ENCODE measurements around the gene TMEM126B. TPM values are rescaled to one million over a fixed set of nuclear protein-coding genes. Genes with fewer than 3 reads are reported as not detected.

Gene TMEM126B
- total and polyA plus RNA-seq, 10 of the 15 experiments (the other 5 are each of a cell fraction or from before 2014, with no cell fraction given), result 36.9 to 117 (median 70.3) TPM

- ChIA-PET CTCF (interaction anchor here (1.1 to 1.2 kb wide), 2 partner anchors 8 to 697 kb away, joined by 3 read pairs; no protein-coding TSS in a partner anchor), SMC1A (ENCODE audit: uncharacterized antibody, unreplicated experiment) (interaction anchor here (1.1 kb wide), 1 partner anchor 17 kb away, joined by 3 read pairs; no protein-coding TSS in a partner anchor), POLR2A (no interaction called here), RAD21 (ENCODE audit: unreplicated experiment) (interaction anchor here (1.0 kb wide), 1 partner anchor 258 kb away, joined by 3 read pairs; the partner anchor contains the start of gene CCDC83)
- no TSS peak for BruUV-seq (replicated peaks)
- intact Hi-C loops (cut with micrococcal nuclease; ENCODE audit: unreplicated experiment) (loop anchor here (5.0 to 10.0 kb wide), 3 partner anchors 230 to 818 kb away; no protein-coding TSS in a partner anchor), in situ Hi-C loops (cut with MboI) (loop anchor here (10.0 to 25.0 kb wide), 2 partner anchors 228 to 1215 kb away; partner anchors contain the start of gene PRSS23)
- Histone ChIP-seq H3K9ac (ENCODE audit: control insufficient read depth, insufficient read depth, low read length) (no peak overlapping the region), H3K79me2 (ENCODE audit: control insufficient read depth, insufficient read depth, low read length) (no peaks in the 10 kb centered on the region), H3K27ac (ENCODE audit: control insufficient read depth, insufficient read depth) (no peak overlapping the region), H3K4me1 (ENCODE audit: control insufficient read depth, insufficient read depth, low read length) (no peaks in the 10 kb centered on the region), H3K9me3 (replicated peaks; ENCODE audit: control insufficient read depth, insufficient read depth, low read length) (no peaks in the 10 kb centered on the region), H2AFZ (ENCODE audit: control insufficient read depth, low read depth, low read length) (no peak overlapping the region), H3K36me3 (ENCODE audit: control insufficient read depth in 2 of 2, insufficient read depth in 2 of 2, low read length in 1 of 2) (no peaks in the 10 kb centered on the region), H3K27me3 (replicated peaks in 1 of 2; ENCODE audit: control insufficient read depth in 2 of 2, insufficient read depth in 2 of 2, low read length in 1 of 2) (no peaks in the 10 kb centered on the region), H4K20me1 (ENCODE audit: control insufficient read depth, insufficient read depth) (no peaks in the 10 kb centered on the region), H3K4me3 (no peak overlapping the region), H3K4me2 (ENCODE audit: control insufficient read depth, insufficient read depth) (no peak overlapping the region)
- ATAC-seq, result no peak
- no peak for FAIRE-seq
- 19% methylated on average over 2 of the region's 2 CpGs for WGBS (ENCODE audit: insufficient coverage, insufficient replicate concordance, low lambda C conversion rate, missing lambda C conversion rate)
- no peak for DNase-seq (ENCODE audit: low read depth, low spot score)
- no peak for TF ChIP-seq POLR2A (IDR thresholded peaks at IDR 0.05; ENCODE audit: low read depth, low read length)
- no peak for TF ChIP-seq GABPA (IDR thresholded peaks at IDR 0.05; ENCODE audit: low read depth)
- TF ChIP-seq MTA2 (IDR thresholded peaks at IDR 0.05; ENCODE audit: low read depth), result no peak
- TF ChIP-seq NFIC (IDR thresholded peaks at IDR 0.05; ENCODE audit: low read depth, low read length), result no peak
- no peak for TF ChIP-seq CTCF (IDR thresholded peaks at IDR 0.05 in 2 of 3, conservative IDR thresholded peaks at IDR 0.05 in 1 of 3; ENCODE audit: control insufficient read depth in 2 of 3, extremely low read depth in 1 of 3, insufficient read depth in 1 of 3, low read depth in 3 of 3, low read length in 3 of 3)
- TF ChIP-seq ETV6 (conservative IDR thresholded peaks at IDR 0.05 in 1 of 2, IDR thresholded peaks at IDR 0.05 in 1 of 2; ENCODE audit: borderline replicate concordance in 1 of 2, low read depth in 1 of 2), result no peak
- TF ChIP-seq NFYA (IDR thresholded peaks at IDR 0.05; ENCODE audit: borderline replicate concordance, low read depth, low read length), result no peak
- no peak for TF ChIP-seq MLLT1 (IDR thresholded peaks at IDR 0.05)
Observed at GRCh38 chr11:85596886-85597285, 31.5 kb upstream of the TMEM126B start.

Measured in GM12878 (cell line).